ENCODE measurements around the gene KRTAP5-2. TPM values are rescaled to one million over a fixed set of nuclear protein-coding genes. Genes with fewer than 3 reads are reported as not detected.
"Not testable (repeated sequence)": the region's sequence is repeated elsewhere in the genome, so short reads cannot be mapped to it uniquely, and the experiment has no call there.

The KRTAP5-2 gene
- total RNA-seq, 2 donors from 2014 or later = not detected

- no peaks in the 10 kb centered on the region for H3K4me1 ChIP-seq (ENCODE audit: control insufficient read depth in 1 of 2, low read depth in 2 of 2)
- no peak within 1 kb of the TSS for H3K27ac ChIP-seq
- DNase-seq (ENCODE audit: low spot score) = no peak
- no peaks in the 10 kb centered on the region for H3K9me3 ChIP-seq
- no peaks in the 10 kb centered on the region for H3K36me3 ChIP-seq
- no peak within 1 kb of the TSS for H3K4me3 ChIP-seq
- TF ChIP-seq, protein P1, sequence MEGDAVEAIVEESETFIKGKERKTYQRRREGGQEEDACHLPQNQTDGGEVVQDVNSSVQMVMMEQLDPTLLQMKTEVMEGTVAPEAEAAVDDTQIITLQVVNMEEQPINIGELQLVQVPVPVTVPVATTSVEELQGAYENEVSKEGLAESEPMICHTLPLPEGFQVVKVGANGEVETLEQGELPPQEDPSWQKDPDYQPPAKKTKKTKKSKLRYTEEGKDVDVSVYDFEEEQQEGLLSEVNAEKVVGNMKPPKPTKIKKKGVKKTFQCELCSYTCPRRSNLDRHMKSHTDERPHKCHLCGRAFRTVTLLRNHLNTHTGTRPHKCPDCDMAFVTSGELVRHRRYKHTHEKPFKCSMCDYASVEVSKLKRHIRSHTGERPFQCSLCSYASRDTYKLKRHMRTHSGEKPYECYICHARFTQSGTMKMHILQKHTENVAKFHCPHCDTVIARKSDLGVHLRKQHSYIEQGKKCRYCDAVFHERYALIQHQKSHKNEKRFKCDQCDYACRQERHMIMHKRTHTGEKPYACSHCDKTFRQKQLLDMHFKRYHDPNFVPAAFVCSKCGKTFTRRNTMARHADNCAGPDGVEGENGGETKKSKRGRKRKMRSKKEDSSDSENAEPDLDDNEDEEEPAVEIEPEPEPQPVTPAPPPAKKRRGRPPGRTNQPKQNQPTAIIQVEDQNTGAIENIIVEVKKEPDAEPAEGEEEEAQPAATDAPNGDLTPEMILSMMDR (IDR thresholded peaks at IDR 0.05) = no peak
- no peaks in the 10 kb centered on the region for H3K27me3 ChIP-seq (replicated peaks; ENCODE audit: insufficient read depth)
- no peak for ATAC-seq (ENCODE audit: insufficient number of reproducible peaks, low FRiP score, low read depth)
Measured at GRCh38 chr11:1608363-1608762, 10.3 kb upstream of the KRTAP5-2 start, which contains the start of gene KRTAP5-3. Gene KRTAP5-3, minus strand, starts transcription at chr11:1608463. Its CDS starts 78 bp downstream, at chr11:1608385.

GRCh38 chr11:1607901-1608300 is 9.8 kb upstream of the KRTAP5-2 start:
- not testable (repeated sequence) for DNase-seq (ENCODE audit: low spot score); H3K27me3 ChIP-seq (replicated peaks; ENCODE audit: insufficient read depth); ATAC-seq (ENCODE audit: insufficient number of reproducible peaks, low FRiP score, low read depth)

DNA sequence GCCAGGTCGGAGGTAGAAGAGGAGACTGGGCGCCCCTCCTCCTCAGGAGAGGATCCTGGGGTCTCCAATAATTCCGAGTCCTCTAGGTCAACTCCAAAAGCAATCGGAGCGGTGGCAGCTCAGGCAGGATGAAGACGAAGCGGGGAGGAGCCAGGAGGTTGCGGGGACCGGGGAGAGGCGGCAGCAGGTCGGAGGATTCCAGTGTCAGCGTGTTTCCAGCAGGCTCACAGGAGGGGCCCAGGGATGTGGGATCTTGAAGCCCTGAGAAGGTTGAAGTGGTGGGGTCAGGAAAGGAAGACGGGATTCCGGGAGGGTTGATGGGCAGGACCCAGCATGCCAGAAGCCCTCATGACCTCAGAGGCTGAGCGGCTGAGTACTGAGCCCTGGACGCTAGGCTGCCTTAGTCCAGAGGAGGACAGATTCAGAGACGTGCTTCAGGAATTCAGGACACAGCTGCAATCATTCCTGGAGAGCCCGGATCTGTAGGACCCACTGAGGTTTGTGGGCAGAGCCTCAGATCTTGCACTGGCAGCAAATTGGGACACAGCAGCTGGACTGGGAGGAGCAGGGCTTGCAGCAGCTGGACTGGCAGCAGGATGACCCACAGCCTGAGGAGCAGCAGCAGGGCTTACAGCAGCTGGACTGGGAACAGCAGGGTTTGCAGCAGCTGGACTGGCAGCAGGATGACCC is 9.2 kb upstream of the KRTAP5-2 start:
- not testable (repeated sequence) for H3K27me3 ChIP-seq (replicated peaks; ENCODE audit: insufficient read depth)

More at GRCh38 chr11:1607901-1608300, 9.8 kb upstream of the KRTAP5-2 start:
- H3K9me3 ChIP-seq; H3K4me1 ChIP-seq (ENCODE audit: control insufficient read depth in 1 of 2, low read depth in 2 of 2); H3K36me3 ChIP-seq; H3K27ac ChIP-seq; H3K4me3 ChIP-seq: not testable (repeated sequence)

DNA sequence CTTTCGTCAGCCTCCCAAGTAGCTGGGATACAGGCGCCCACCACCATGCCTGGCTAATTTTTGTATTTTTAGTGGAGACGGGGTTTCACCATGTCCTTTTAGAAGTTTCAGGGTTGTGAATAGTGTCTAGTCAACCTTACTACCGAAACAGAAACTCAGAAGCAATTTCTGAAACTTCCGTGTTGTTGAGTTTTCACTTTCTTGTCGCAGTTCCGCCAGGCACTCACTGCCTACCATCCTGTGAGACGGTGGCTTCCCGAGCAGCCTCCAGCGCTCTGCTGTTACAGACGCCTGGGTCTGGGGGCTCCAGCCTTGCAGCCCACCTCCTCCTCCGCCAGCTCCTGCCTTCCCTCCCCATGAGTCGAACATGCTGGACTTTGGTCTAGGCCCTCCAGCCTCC is 7.8 kb upstream of the KRTAP5-2 start:
- H3K4me1 ChIP-seq (ENCODE audit: control insufficient read depth in 1 of 2, low read depth in 2 of 2); H3K4me3 ChIP-seq; ATAC-seq (ENCODE audit: insufficient number of reproducible peaks, low FRiP score, low read depth); H3K9me3 ChIP-seq; H3K36me3 ChIP-seq; H3K27ac ChIP-seq; DNase-seq (ENCODE audit: low spot score); H3K27me3 ChIP-seq (replicated peaks; ENCODE audit: insufficient read depth): not testable (repeated sequence)

More for the DNA sequence above, 9.2 kb upstream of the KRTAP5-2 start:
- H3K9me3 ChIP-seq; ATAC-seq (ENCODE audit: insufficient number of reproducible peaks, low FRiP score, low read depth); H3K36me3 ChIP-seq; H3K4me1 ChIP-seq (ENCODE audit: control insufficient read depth in 1 of 2, low read depth in 2 of 2); DNase-seq (ENCODE audit: low spot score); H3K4me3 ChIP-seq; H3K27ac ChIP-seq: not testable (repeated sequence)

DNA sequence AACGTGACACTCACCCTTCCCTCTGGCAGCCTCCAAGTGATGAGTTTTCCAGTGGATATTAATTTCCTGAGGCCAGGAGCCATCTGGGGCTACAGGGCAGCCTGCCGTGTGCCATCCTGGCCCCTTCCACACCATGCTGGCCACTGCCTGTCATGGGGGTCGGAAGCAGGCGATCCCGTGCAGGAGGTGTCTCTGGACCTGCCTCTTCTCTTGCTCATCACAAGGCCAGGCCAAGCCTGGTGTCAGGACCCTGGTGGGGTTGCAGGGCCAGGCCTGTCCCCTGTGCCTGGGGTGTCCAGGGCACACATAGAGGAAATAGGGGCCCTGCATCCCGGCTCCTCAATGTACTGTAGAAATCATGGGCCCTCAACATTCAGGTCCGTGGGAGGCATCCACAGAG is 6.6 kb upstream of the KRTAP5-2 start:
- DNase-seq (ENCODE audit: low spot score) (no peak), ATAC-seq (ENCODE audit: insufficient number of reproducible peaks, low FRiP score, low read depth) (no peak)
- H3K27ac ChIP-seq = no peak overlapping the region
- H3K4me3 ChIP-seq = no peak overlapping the region
- TF ChIP-seq, protein P1 (IDR thresholded peaks at IDR 0.05) = no peak
- H3K27me3 ChIP-seq (replicated peaks; ENCODE audit: insufficient read depth) = no peaks in the 10 kb centered on the region
- no peaks in the 10 kb centered on the region for H3K9me3 ChIP-seq
- H3K36me3 ChIP-seq = no peaks in the 10 kb centered on the region
- no peaks in the 10 kb centered on the region for H3K4me1 ChIP-seq (ENCODE audit: control insufficient read depth in 1 of 2, low read depth in 2 of 2)

GRCh38 chr11:1604181-1604580 is 6.1 kb upstream of the KRTAP5-2 start:
- TF ChIP-seq, protein P1 (IDR thresholded peaks at IDR 0.05) = no peak
- no peaks in the 10 kb centered on the region for H3K9me3 ChIP-seq
- no peak overlapping the region for H3K4me3 ChIP-seq
- no peaks in the 10 kb centered on the region for H3K36me3 ChIP-seq
- H3K27ac ChIP-seq = no peak overlapping the region
- no peak for DNase-seq (ENCODE audit: low spot score)
- ATAC-seq (ENCODE audit: insufficient number of reproducible peaks, low FRiP score, low read depth) = no peak
- H3K27me3 ChIP-seq (replicated peaks; ENCODE audit: insufficient read depth) = no peaks in the 10 kb centered on the region
- H3K4me1 ChIP-seq (ENCODE audit: control insufficient read depth in 1 of 2, low read depth in 2 of 2) = no peaks in the 10 kb centered on the region

Measured in thoracic aorta (tissue), 2 donors.